ENCODE results near the gene GSE1.

GRCh38 chr16:85594978-85595661 lies 18.0 kb upstream of the GSE1 start:
- no peak for TF ChIP-seq CTCF (IDR thresholded peaks at IDR 0.05 in 2 of 3, conservative IDR thresholded peaks at IDR 0.05 in 1 of 3; ENCODE audit: borderline replicate concordance in 1 of 3, insufficient read depth in 1 of 3, low read depth in 2 of 3, low read length in 2 of 3)
- TF ChIP-seq MAX (IDR thresholded peaks at IDR 0.05), result no peak
- TF ChIP-seq TCF7L2 (IDR thresholded peaks at IDR 0.05; ENCODE audit: borderline replicate concordance, extremely low read depth, insufficient read depth, insufficient read length), result no peak
